ENCODE measurements around the gene GNG12.

GNG12 gene

DNA sequence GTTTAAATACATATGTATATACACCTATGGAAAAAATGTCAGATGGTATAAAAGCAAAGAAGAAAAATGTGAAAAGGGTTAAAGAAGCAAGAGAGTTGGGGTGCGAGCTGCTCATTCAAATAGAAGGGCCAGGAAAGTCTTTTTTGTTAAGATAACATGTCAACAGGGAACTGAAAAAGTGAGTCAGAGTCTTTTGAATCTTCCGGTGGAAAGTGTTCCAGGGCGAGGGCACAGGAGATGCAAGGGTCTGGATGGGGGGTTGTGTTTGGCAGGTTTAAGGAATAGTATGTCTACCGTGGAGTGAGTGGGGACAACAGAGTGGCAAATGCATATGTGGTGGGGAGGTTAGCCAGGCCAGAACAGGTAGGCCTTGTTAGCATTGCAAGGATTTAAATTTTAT lies 22.2 kb upstream of the GNG12 start:
- POLR2A ChIA-PET (ENCODE audit: low non-redundant PET), result no interaction called here
- no peak for DNase-seq (ENCODE audit: low spot score)
- CTCF ChIA-PET, result interaction anchor here (0.5 to 0.7 kb wide), 2 partner anchors 195 to 225 kb away, joined by 4 to 5 read pairs; no protein-coding TSS in a partner anchor
- TF ChIP-seq, protein P1, sequence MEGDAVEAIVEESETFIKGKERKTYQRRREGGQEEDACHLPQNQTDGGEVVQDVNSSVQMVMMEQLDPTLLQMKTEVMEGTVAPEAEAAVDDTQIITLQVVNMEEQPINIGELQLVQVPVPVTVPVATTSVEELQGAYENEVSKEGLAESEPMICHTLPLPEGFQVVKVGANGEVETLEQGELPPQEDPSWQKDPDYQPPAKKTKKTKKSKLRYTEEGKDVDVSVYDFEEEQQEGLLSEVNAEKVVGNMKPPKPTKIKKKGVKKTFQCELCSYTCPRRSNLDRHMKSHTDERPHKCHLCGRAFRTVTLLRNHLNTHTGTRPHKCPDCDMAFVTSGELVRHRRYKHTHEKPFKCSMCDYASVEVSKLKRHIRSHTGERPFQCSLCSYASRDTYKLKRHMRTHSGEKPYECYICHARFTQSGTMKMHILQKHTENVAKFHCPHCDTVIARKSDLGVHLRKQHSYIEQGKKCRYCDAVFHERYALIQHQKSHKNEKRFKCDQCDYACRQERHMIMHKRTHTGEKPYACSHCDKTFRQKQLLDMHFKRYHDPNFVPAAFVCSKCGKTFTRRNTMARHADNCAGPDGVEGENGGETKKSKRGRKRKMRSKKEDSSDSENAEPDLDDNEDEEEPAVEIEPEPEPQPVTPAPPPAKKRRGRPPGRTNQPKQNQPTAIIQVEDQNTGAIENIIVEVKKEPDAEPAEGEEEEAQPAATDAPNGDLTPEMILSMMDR (conservative IDR thresholded peaks at IDR 0.05; ENCODE audit: low read depth), result no peak
- H3K27ac ChIP-seq, result no peak overlapping the region

DNA sequence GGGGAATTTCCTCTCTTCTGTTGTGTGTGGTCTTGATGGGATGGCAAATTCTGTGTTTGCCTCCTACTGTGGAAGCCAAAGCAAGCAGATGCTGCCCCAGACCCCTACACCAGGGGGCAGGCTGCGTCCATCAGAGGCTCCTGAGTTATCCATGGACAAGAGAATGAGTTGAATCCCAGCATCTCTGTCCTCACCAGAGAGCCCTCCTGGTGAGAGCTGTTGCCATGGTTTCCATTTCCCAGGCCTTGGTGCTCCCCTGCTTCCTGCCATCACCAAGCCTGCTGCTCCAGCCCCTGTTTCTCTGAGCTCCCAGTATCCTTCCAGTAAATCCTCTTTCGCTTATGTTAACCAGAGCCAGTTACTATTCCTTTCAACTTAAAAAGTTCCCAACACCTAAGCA lies 20.4 kb upstream of the GNG12 start:
- CTCF ChIA-PET, result interaction anchor here (0.6 to 2.3 kb wide), 4 partner anchors 9 to 315 kb away, joined by 3 to 13 read pairs (median 4); no protein-coding TSS in a partner anchor
- H3K27ac ChIP-seq, result no peak overlapping the region
- TF ChIP-seq, protein P1 (conservative IDR thresholded peaks at IDR 0.05; ENCODE audit: low read depth), result peak; percentile 38; the same call in 1 of the 2 replicates
- POLR2A ChIA-PET (ENCODE audit: low non-redundant PET), result no interaction called here
- DNase-seq (ENCODE audit: low spot score), result peak; percentile 70

DNA sequence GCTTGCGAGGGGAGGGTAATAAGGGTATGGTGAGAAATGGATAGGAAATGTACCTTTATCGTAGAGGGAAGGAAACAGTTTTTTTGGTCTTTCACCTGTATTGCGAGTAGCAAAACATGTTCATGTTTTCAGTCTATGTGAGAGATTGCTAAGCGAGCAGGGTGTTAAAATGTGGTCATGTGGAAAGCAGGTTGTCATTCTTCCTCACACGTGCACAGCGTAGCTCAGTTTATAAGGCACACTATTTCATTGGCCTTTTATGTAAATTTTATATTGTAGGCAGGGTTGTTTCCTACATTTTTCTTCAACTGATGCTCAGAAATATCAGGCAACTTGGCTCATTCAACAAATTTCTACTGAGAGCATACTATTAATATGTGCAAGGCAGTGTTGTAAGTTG lies 18.5 kb upstream of the GNG12 start:
- POLR2A ChIA-PET (ENCODE audit: low non-redundant PET), result no interaction called here

DNA sequence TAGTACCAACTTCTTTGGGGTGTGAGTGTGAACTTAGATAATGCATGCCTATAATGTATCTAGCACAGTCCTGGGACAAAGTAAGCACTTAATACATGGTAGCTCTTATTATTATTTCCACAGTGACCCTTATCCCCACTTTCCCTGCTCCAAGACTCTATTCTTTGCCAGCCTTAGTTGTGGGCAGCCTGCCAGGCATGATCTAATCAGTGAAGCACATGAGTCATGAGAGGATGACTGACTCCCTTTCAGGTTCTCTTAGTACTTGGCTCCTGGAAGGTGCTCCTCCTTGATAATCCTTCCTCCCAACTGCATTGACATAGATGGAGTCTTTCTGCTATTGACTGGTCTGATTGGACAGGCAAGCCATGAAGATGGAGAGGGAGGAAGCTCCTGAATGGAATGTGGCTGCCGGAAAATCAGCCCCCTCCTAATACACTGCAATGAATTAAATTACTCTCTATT lies 17.4 kb upstream of the GNG12 start:
- ChIA-PET POLR2A (ENCODE audit: low non-redundant PET) (no interaction called here), CTCF (interaction anchor here (0.5 to 1.9 kb wide), 8 partner anchors 10 to 597 kb away, joined by 3 to 8 read pairs (median 4); no protein-coding TSS in a partner anchor)
- DNase-seq (ENCODE audit: low spot score), result peak; percentile 86

More for the DNA sequence above, 18.5 kb upstream of the GNG12 start:
- CTCF ChIA-PET, result no interaction called here
- no peak overlapping the region for H3K27ac ChIP-seq
- TF ChIP-seq, protein P1 (conservative IDR thresholded peaks at IDR 0.05; ENCODE audit: low read depth), result no peak
- DNase-seq (ENCODE audit: low spot score), result no peak

DNA sequence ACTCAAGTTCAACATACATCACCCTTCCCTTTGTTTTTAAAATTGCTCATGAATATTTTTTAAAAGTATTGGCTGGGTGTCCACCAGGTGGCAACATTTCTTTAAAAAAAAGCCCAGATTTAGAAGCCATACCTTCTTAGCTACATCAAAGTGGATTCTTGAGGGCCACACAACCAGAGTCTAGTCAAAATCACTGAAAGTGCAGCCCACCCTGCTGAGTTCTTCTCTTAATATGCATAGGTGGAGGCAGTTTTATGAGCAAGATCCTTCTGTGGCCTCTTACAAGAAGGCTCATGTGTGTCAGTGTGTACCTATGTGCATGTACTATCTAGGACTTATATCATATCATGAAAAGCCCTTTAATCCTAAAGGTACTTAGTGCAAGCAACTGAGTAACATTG lies 16.9 kb upstream of the GNG12 start:
- POLR2A ChIA-PET (ENCODE audit: low non-redundant PET), result no interaction called here
- TF ChIP-seq, protein P1 (conservative IDR thresholded peaks at IDR 0.05; ENCODE audit: low read depth), result peak; percentile 66
- CTCF ChIA-PET, result interaction anchor here (0.5 to 1.9 kb wide), 8 partner anchors 11 to 372 kb away, joined by 3 to 8 read pairs (median 3); no protein-coding TSS in a partner anchor
- no peak overlapping the region for H3K27ac ChIP-seq
- peak; percentile 30 for DNase-seq (ENCODE audit: low spot score)

More for the DNA sequence above, 17.4 kb upstream of the GNG12 start:
- TF ChIP-seq, protein P1 (conservative IDR thresholded peaks at IDR 0.05; ENCODE audit: low read depth), result no peak
- H3K27ac ChIP-seq, result no peak overlapping the region

DNA sequence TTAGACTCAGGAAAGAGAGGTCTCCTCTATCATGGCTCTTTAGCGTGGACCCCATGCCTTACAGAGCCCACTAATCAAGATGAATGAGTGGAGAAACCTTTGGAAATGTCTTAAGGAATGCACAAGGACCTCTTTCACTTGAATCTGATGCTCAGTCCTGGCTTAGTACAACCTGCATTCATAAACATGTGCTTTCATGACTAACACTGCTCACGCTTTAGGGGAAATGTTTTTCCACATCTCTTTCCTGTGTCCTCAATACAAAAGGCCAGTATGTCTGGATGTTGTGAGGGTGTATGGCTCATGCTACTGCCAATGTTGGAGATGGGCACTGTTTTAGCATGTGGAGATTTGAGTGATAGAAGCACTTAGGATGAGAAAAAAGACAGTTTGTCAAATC lies 14.2 kb upstream of the GNG12 start:
- TF ChIP-seq, protein P1 (conservative IDR thresholded peaks at IDR 0.05; ENCODE audit: low read depth), result no peak
- ChIA-PET CTCF (interaction anchor here (0.6 kb wide), 1 partner anchor 163 kb away, joined by 3 read pairs; no protein-coding TSS in a partner anchor), POLR2A (ENCODE audit: low non-redundant PET) (interaction anchor here (0.6 kb wide), 1 partner anchor 81 kb away, joined by 5 read pairs; no protein-coding TSS in a partner anchor)
- H3K27ac ChIP-seq, result no peak overlapping the region
- no peak for DNase-seq (ENCODE audit: low spot score)

Data from RWPE1 (cell line).